CD14-positive monocyte (primary cell): Measurements from ENCODE around the gene WWOX. TPM values are rescaled to one million over a fixed set of nuclear protein-coding genes. Genes with fewer than 3 reads are reported as not detected.

Experiments
- DNase-seq, 3 donors: peaks; one replicate each; pipeline ENCODE4 v3.0.0-alpha.2; 2011 to 2022
- H2AFZ ChIP-seq: 2 replicates; pipeline ENCODE4 v1.6.0; 2012; ENCODE audit warnings: mild to moderate bottlenecking, low read depth, low read length, inconsistent platforms; ENCODE audit not compliant: insufficient read depth, poor library complexity, severe bottlenecking
- H3K27ac ChIP-seq, 2 donors: 1 replicate in 1 of 2; 2 replicates in 1 of 2; pipeline ENCODE4 v1.5.1; 2012 to 2013; ENCODE audit warnings: low read length in 2 of 2, control low read depth in 1 of 2, inconsistent platforms in 1 of 2, low read depth in 1 of 2, mild to moderate bottlenecking in 1 of 2
- H3K27me3 ChIP-seq, 2 donors: one replicate each; pipeline versions ENCODE4 v1.6.0 to v1.6.1; 2011 to 2013; ENCODE audit warnings: low read length in 2 of 2; ENCODE audit not compliant: control insufficient read depth in 2 of 2, insufficient read depth in 2 of 2
- H3K36me3 ChIP-seq, 2 donors: replicated peaks in 1 of 2; 1 replicate in 1 of 2; 2 replicates in 1 of 2; pipeline versions ENCODE4 v1.5.1 to v1.6.1; 2012 to 2013; ENCODE audit warnings: low read length in 2 of 2, control low read depth in 1 of 2, inconsistent platforms in 1 of 2, mild to moderate bottlenecking in 1 of 2; ENCODE audit not compliant: insufficient read depth in 2 of 2, control insufficient read depth in 1 of 2
- H3K4me1 ChIP-seq, 2 donors: 1 replicate in 1 of 2; 2 replicates in 1 of 2; pipeline versions ENCODE4 v1.5.1 to v1.6.1; 2012 to 2013; ENCODE audit warnings: low read length in 2 of 2, control low read depth in 1 of 2, inconsistent platforms in 1 of 2, mild to moderate bottlenecking in 1 of 2, moderate library complexity in 1 of 2; ENCODE audit not compliant: insufficient read depth in 2 of 2, control insufficient read depth in 1 of 2
- H3K4me2 ChIP-seq: replicated peaks from 2 replicates; pipeline ENCODE3; 2012; ENCODE audit warnings: low read length, moderate library complexity, mild to moderate bottlenecking; ENCODE audit not compliant: poor library complexity, severe bottlenecking; ENCODE audit errors: extremely low read depth
- H3K4me3 ChIP-seq, 3 experiments: fragments of 200-600 bp in 1 of 3; sonication (generic) in 1 of 3; replicated peaks in 1 of 3; 1 replicate in 2 of 3; 2 replicates in 1 of 3; pipeline ENCODE4 v1.5.1; 2011 to 2013; ENCODE audit warnings: low read length in 3 of 3, mild to moderate bottlenecking in 3 of 3, control low read depth in 2 of 3, low read depth in 2 of 3, inconsistent platforms in 1 of 3, moderate library complexity in 1 of 3
- H3K79me2 ChIP-seq: 2 replicates; pipeline ENCODE4 v1.6.0; 2012; ENCODE audit warnings: mild to moderate bottlenecking, control low read depth, inconsistent platforms, low read length, moderate library complexity; ENCODE audit not compliant: insufficient read depth
- H3K9ac ChIP-seq: 2 replicates; pipeline ENCODE4 v1.6.0; 2017; ENCODE audit warnings: low read length, mild to moderate bottlenecking; ENCODE audit not compliant: insufficient read depth, poor library complexity, severe bottlenecking
- H3K9me3 ChIP-seq, 2 donors: replicated peaks in 1 of 2; 1 replicate in 1 of 2; 2 replicates in 1 of 2; pipeline versions ENCODE4 v1.5.1 to v1.6.1; 2012 to 2013; ENCODE audit warnings: low read length in 2 of 2, control low read depth in 1 of 2; ENCODE audit not compliant: control insufficient read depth in 1 of 2, insufficient read depth in 1 of 2
- H4K20me1 ChIP-seq: 2 replicates; pipeline ENCODE4 v1.6.0; 2012; ENCODE audit warnings: mild to moderate bottlenecking, low read length, control low read depth, moderate library complexity; ENCODE audit not compliant: insufficient read depth
- H3K27ac Mint-ChIP-seq, 7 donors: one replicate each; pipeline ENCODE4 v1.8.0; 2020; ENCODE audit warnings: mild to moderate bottlenecking in 7 of 7, mixed read lengths in 7 of 7, moderate library complexity in 6 of 7, inconsistent platforms in 2 of 7
- H3K27me3 Mint-ChIP-seq, 3 donors: one replicate each; pipeline ENCODE4 v1.8.0; 2021 to 2022; ENCODE audit warnings: low read depth in 3 of 3, mild to moderate bottlenecking in 3 of 3, mixed read lengths in 3 of 3, moderate library complexity in 3 of 3, inconsistent platforms in 1 of 3
- H3K36me3 Mint-ChIP-seq, 2 donors: one replicate each; pipeline ENCODE4 v1.8.0; 2020; ENCODE audit warnings: mixed read lengths in 2 of 2, inconsistent platforms in 1 of 2, mild to moderate bottlenecking in 1 of 2
- H3K4me1 Mint-ChIP-seq: one replicate; pipeline ENCODE4 v1.8.0; 2020; ENCODE audit warnings: mild to moderate bottlenecking, mixed read lengths
- H3K4me3 Mint-ChIP-seq, 2 donors: one replicate each; pipeline ENCODE4 v1.8.0; 2020; ENCODE audit warnings: mild to moderate bottlenecking in 2 of 2, mixed read lengths in 2 of 2, moderate library complexity in 1 of 2
- H3K9me3 Mint-ChIP-seq, 7 donors: one replicate each; pipeline ENCODE4 v1.8.0; 2020 to 2022; ENCODE audit warnings: mixed read lengths in 7 of 7, mild to moderate bottlenecking in 6 of 7, moderate library complexity in 6 of 7, inconsistent platforms in 2 of 7
- WGBS: methylation state at CpG from one replicate; pipeline ENCODE4 v1.1.5; 2013; ENCODE audit warnings: missing lambda C conversion rate; ENCODE audit not compliant: insufficient coverage; 5-methylcytosine and 5-hydroxymethylcytosine counted together
- intact Hi-C, 2 donors: fragments of 100-400 bp; cut with micrococcal nuclease; formaldehyde crosslinking; loops; one replicate each; pipeline versions ENCODE4 v1.15.0 to v1.15.1; 2023
- polyA plus RNA-seq, 3 donors: library from polyadenylated mRNA; depleted of rRNA in 1 of 3; unstranded in 2 of 3; stranded (reverse) in 1 of 3; fragments of 300-500 nt in 2 of 3; fragments of >200 nt in 1 of 3; fragmentation: Illumina TruSeq in 2 of 3; gene quantifications; 1 replicate in 2 of 3; 2 replicates in 1 of 3; pipeline ENCODE4 v1.2.3, GENCODE V29; 2012 to 2021
- TF ChIP-seq, protein P1 (sequence below): fragments of 200-600 bp; IDR thresholded peaks from one replicate; pipeline ENCODE4 v1.8.0; 2022; ENCODE audit warnings: antibody characterized with exemption, mild to moderate bottlenecking

The WWOX gene
- polyA plus RNA-seq, 3 donors = 4.0 to 7.0 (median 6.3) TPM

DNA sequence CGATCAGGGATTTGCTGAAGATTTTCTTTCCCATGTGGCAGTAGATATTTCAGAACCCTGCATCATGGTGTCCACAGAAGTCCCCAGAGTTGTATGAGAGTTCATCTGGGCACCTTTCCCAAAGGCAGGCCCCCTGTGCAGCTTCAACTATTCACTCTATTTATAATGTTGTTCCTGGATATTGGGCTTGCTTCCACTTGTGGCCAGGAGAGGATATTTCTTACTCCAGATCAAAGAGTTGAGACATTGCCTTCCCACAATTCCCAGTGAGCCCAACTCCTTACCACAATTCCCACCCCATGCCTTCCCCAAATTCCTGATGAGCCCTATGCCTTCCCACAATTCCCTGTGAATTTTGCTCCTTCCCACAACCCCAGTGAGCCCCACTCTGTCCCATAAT, 206.9 kb downstream of the WWOX start:
- no peak overlapping the region for H3K27ac Mint-ChIP-seq
- no peak overlapping the region for H3K4me2 ChIP-seq
- H3K9me3 ChIP-seq = no peaks in the 10 kb centered on the region
- no peaks in the 10 kb centered on the region for H3K4me1 ChIP-seq
- H3K4me1 Mint-ChIP-seq = peaks cover 2% of the 10 kb centered on the region
- H3K36me3 Mint-ChIP-seq = no peaks in the 10 kb centered on the region
- no peaks in the 10 kb centered on the region for H3K79me2 ChIP-seq
- H3K27me3 Mint-ChIP-seq = peaks cover 0 to 1% (median 0%) of the 10 kb centered on the region in 3 donors
- no peaks in the 10 kb centered on the region for H4K20me1 ChIP-seq
- H3K9ac ChIP-seq = no peak overlapping the region
- TF ChIP-seq, protein P1, sequence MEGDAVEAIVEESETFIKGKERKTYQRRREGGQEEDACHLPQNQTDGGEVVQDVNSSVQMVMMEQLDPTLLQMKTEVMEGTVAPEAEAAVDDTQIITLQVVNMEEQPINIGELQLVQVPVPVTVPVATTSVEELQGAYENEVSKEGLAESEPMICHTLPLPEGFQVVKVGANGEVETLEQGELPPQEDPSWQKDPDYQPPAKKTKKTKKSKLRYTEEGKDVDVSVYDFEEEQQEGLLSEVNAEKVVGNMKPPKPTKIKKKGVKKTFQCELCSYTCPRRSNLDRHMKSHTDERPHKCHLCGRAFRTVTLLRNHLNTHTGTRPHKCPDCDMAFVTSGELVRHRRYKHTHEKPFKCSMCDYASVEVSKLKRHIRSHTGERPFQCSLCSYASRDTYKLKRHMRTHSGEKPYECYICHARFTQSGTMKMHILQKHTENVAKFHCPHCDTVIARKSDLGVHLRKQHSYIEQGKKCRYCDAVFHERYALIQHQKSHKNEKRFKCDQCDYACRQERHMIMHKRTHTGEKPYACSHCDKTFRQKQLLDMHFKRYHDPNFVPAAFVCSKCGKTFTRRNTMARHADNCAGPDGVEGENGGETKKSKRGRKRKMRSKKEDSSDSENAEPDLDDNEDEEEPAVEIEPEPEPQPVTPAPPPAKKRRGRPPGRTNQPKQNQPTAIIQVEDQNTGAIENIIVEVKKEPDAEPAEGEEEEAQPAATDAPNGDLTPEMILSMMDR = no peak
- no peak overlapping the region for H3K4me3 ChIP-seq
- WGBS = no CpG with 5 or more reads among the region's 1 CpG
- no peak overlapping the region for H3K27ac ChIP-seq
- no peaks in the 10 kb centered on the region for H3K27me3 ChIP-seq
- H2AFZ ChIP-seq = no peak overlapping the region
- intact Hi-C loops = no loop called here
- H3K4me3 Mint-ChIP-seq = no peak overlapping the region
- H3K36me3 ChIP-seq = no peaks in the 10 kb centered on the region
- peaks cover 0 to 2% (median 0%) of the 10 kb centered on the region in 7 donors for H3K9me3 Mint-ChIP-seq
- DNase-seq = no peak

DNA sequence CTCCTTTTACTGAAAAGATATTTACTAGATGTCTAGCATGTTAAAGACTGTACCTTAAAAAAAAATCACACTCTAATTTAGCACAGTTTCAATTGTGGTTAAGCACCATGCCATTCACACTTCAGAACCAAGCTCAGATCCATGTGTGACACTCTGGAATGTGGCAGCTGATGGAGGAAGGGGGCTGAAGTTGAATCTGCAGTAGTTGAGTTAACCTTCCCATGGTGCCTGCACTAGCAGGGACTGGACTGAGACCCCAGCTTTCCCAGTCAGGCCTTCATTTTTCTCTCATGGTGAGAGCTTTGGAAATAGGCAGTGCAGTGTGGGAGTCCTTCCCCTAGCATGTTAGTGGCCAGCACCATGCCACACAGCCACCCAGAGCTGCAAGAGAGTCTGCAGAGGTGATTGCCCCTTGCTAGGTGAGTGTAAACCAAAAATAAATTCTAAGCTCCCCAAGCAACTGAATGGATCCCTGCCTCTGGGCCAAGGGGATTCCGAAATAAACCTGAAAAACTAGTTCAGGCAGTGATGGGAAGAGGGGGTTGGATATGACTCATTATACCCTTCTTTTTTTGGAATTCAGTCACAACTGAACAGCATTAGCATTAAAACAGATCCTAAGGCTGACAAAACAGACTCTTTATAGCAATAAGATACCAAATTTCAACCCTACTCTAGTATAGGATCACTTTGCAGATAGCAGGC, 208.5 kb downstream of the WWOX start:
- TF ChIP-seq, protein P1 = no peak
- Histone ChIP-seq H3K9me3 (no peaks in the 10 kb centered on the region), H2AFZ (no peak overlapping the region), H3K27ac (no peak overlapping the region), H3K4me1 (no peaks in the 10 kb centered on the region), H3K79me2 (no peaks in the 10 kb centered on the region), H4K20me1 (no peaks in the 10 kb centered on the region), H3K9ac (no peak overlapping the region), H3K4me3 (no peak overlapping the region), H3K4me2 (no peak overlapping the region), H3K27me3 (no peaks in the 10 kb centered on the region), H3K36me3 (no peaks in the 10 kb centered on the region)
- WGBS = no CpG with 5 or more reads among the region's 1 CpG
- Mint-ChIP-seq H3K4me3 (no peak overlapping the region), H3K9me3 (peaks cover 0 to 2% (median 0%) of the 10 kb centered on the region in 7 donors), H3K27ac (no peak overlapping the region), H3K36me3 (no peaks in the 10 kb centered on the region), H3K27me3 (peaks cover 0 to 1% (median 0%) of the 10 kb centered on the region in 3 donors), H3K4me1 (peaks cover 2% of the 10 kb centered on the region)
- DNase-seq = no peak
- intact Hi-C loops = no loop called here
